Neutrophil (primary cell): ENCODE data around the gene AUNIP.

Experiments
- H3K27ac ChIP-seq: fragments of 200-600 bp; sonication (generic); 2 replicates; pipeline ENCODE4 v1.5.1; 2016; ENCODE audit warnings: mild to moderate bottlenecking, moderate library complexity
- H3K27me3 ChIP-seq: fragments of 200-600 bp; sonication (generic); 2 replicates; pipeline ENCODE4 v1.6.0; 2016; ENCODE audit warnings: mild to moderate bottlenecking
- H3K36me3 ChIP-seq: fragments of 200-600 bp; sonication (generic); 2 replicates; pipeline ENCODE4 v1.5.1; 2017
- H3K4me1 ChIP-seq, 2 experiments: fragments of 200-600 bp in 1 of 2; sonication (generic) in 1 of 2; 1 replicate in 1 of 2; 2 replicates in 1 of 2; pipeline versions ENCODE4 v1.5.1 to v1.6.1; 2013 to 2016; ENCODE audit warnings: low read depth in 1 of 2, low read length in 1 of 2, mild to moderate bottlenecking in 1 of 2, moderate library complexity in 1 of 2; ENCODE audit not compliant: control insufficient read depth in 1 of 2, insufficient read depth in 1 of 2
- H3K4me3 ChIP-seq, 2 experiments: fragments of 200-600 bp in 1 of 2; sonication (generic) in 1 of 2; 1 replicate in 1 of 2; 2 replicates in 1 of 2; pipeline ENCODE4 v1.5.1; 2013 to 2016; ENCODE audit warnings: low read depth in 1 of 2, low read length in 1 of 2, mild to moderate bottlenecking in 1 of 2, moderate library complexity in 1 of 2
- H3K9me3 ChIP-seq: fragments of 200-600 bp; sonication (generic); 2 replicates; pipeline ENCODE4 v1.5.1; 2016
- CTCF ChIP-seq: fragments of 200-600 bp; sonication (generic); IDR thresholded peaks from 2 replicates; pipeline ENCODE4 v1.5.1; 2016; ENCODE audit warnings: antibody characterized with exemption

AUNIP gene

GRCh38 chr1:25877155-25877554 is 17.9 kb upstream of the AUNIP start:
- Histone ChIP-seq H3K27ac (no peak overlapping the region), H3K9me3 (no peaks in the 10 kb centered on the region), H3K27me3 (no peaks in the 10 kb centered on the region), H3K4me1 (peaks cover 44 to 46% of the 10 kb centered on the region in 2 experiments), H3K4me3 (no peak overlapping the region), H3K36me3 (no peaks in the 10 kb centered on the region)
- TF ChIP-seq CTCF = no peak

GRCh38 chr1:25876693-25877077 is 17.4 kb upstream of the AUNIP start:
- Histone ChIP-seq H3K27me3 (no peaks in the 10 kb centered on the region), H3K9me3 (no peaks in the 10 kb centered on the region), H3K27ac (peak overlapping the region; percentile 74), H3K4me3 (no peak overlapping the region), H3K36me3 (no peaks in the 10 kb centered on the region), H3K4me1 (peaks cover 46 to 50% of the 10 kb centered on the region in 2 experiments)
- TF ChIP-seq CTCF = no peak

GRCh38 chr1:25875856-25876692 is 16.8 kb upstream of the AUNIP start:
- Histone ChIP-seq H3K27ac (peak overlapping the region; percentile 74), H3K9me3 (no peaks in the 10 kb centered on the region), H3K36me3 (no peaks in the 10 kb centered on the region), H3K27me3 (no peaks in the 10 kb centered on the region), H3K4me3 (peak overlapping the region; percentile 65 to 83), H3K4me1 (peaks cover 52 to 56% of the 10 kb centered on the region in 2 experiments)
- no peak for TF ChIP-seq CTCF

- Histone ChIP-seq H3K36me3 (no peaks in the 10 kb centered on the region), H3K9me3 (no peaks in the 10 kb centered on the region), H3K27me3 (no peaks in the 10 kb centered on the region), H3K4me3 (peak within 1 kb of the TSS; percentile 65 to 83), H3K4me1 (peaks cover 59 to 64% of the 10 kb centered on the region in 2 experiments), H3K27ac (peak within 1 kb of the TSS; percentile 74)
- TF ChIP-seq CTCF = peak; percentile 3
These were observed 16.0 kb upstream of the AUNIP start, which contains the start of gene PAQR7 for GRCh38 chr1:25875154-25875855. Gene PAQR7, minus strand, starts transcription at chr1:25875708. Its CDS starts 11,869 bp downstream, at chr1:25863839.

- no peak for TF ChIP-seq CTCF
- Histone ChIP-seq H3K9me3 (no peaks in the 10 kb centered on the region), H3K4me3 (peak overlapping the region; percentile 65 to 83), H3K27me3 (no peaks in the 10 kb centered on the region), H3K36me3 (no peaks in the 10 kb centered on the region), H3K27ac (peak overlapping the region; percentile 74), H3K4me1 (peaks cover 61 to 65% of the 10 kb centered on the region in 2 experiments)
These were observed 15.4 kb upstream of the AUNIP start for GRCh38 chr1:25874635-25875153.
